Natural killer cell (primary cell): ENCODE measurements around the gene MEPE. TPM values are rescaled to one million over a fixed set of nuclear protein-coding genes. Genes with fewer than 3 reads are reported as not detected.

ENCODE experiments used
- ATAC-seq, 3 donors: fragments of 150-1000 bp in 2 of 3; fragments of 200-7000 bp in 1 of 3; cut with Tn5 transposase; 1 replicate in 1 of 3; 2 replicates in 2 of 3; pipeline ENCODE4 v1.10.0; 2021; ENCODE audit warnings: mild to moderate bottlenecking in 2 of 3, moderate library complexity in 2 of 3
- DNase-seq, 2 donors: peaks; one replicate each; pipeline versions ENCODE4 v3.0.0 to v3.0.0-alpha.2; 2013 to 2021; ENCODE audit warnings: mixed read lengths in 1 of 2
- H3K27ac ChIP-seq: one replicate; pipeline ENCODE4 v1.5.1; 2013; ENCODE audit warnings: mild to moderate bottlenecking, low read length
- H3K27me3 ChIP-seq: one replicate; pipeline ENCODE4 v1.6.1; 2013; ENCODE audit warnings: low read length; ENCODE audit not compliant: control insufficient read depth, insufficient read depth
- H3K36me3 ChIP-seq: one replicate; pipeline ENCODE4 v1.6.1; 2013; ENCODE audit warnings: low read length; ENCODE audit not compliant: control insufficient read depth, insufficient read depth
- H3K4me1 ChIP-seq: one replicate; pipeline ENCODE4 v1.6.1; 2013; ENCODE audit warnings: low read length; ENCODE audit not compliant: control insufficient read depth, insufficient read depth
- H3K4me3 ChIP-seq: one replicate; pipeline ENCODE4 v1.5.1; 2013; ENCODE audit warnings: low read length
- H3K9me3 ChIP-seq: one replicate; pipeline ENCODE4 v1.6.1; 2013; ENCODE audit warnings: low read length; ENCODE audit not compliant: control insufficient read depth, insufficient read depth
- H3K27ac Mint-ChIP-seq, 2 donors: one replicate each; pipeline ENCODE4 v1.8.0; 2022; ENCODE audit warnings: mild to moderate bottlenecking in 2 of 2, mixed read lengths in 2 of 2, moderate library complexity in 1 of 2
- H3K27me3 Mint-ChIP-seq, 2 donors: one replicate each; pipeline ENCODE4 v1.8.0; 2022; ENCODE audit warnings: low read depth in 2 of 2, mixed read lengths in 2 of 2
- H3K36me3 Mint-ChIP-seq: one replicate; pipeline ENCODE4 v1.8.0; 2022; ENCODE audit warnings: mixed read lengths
- H3K4me1 Mint-ChIP-seq, 2 donors: one replicate each; pipeline ENCODE4 v1.8.0; 2022; ENCODE audit warnings: mixed read lengths in 2 of 2
- H3K4me3 Mint-ChIP-seq: one replicate; pipeline ENCODE4 v1.8.0; 2022; ENCODE audit warnings: mild to moderate bottlenecking, moderate library complexity, mixed read lengths
- H3K9me3 Mint-ChIP-seq, 2 donors: one replicate each; pipeline ENCODE4 v1.8.0; 2022; ENCODE audit warnings: mixed read lengths in 2 of 2
- WGBS: methylation state at CpG from one replicate; pipeline ENCODE4 v1.1.7; 2013; ENCODE audit warnings: missing lambda C conversion rate; ENCODE audit not compliant: insufficient coverage; 5-methylcytosine and 5-hydroxymethylcytosine counted together
- intact Hi-C: fragments of 100-400 bp; cut with micrococcal nuclease; formaldehyde crosslinking; loops from one replicate; pipeline ENCODE4 v1.14.2; 2022
- total RNA-seq, 4 donors: library from RNA; stranded (reverse); fragments of 120-200 nt in 1 of 4; gene quantifications; one replicate each; pipeline versions ENCODE4 v1.2.3 to v1.2.4, GENCODE V29; 2013 to 2022
- TF ChIP-seq, protein P1 (sequence below): fragments of 200-600 bp; IDR thresholded peaks from one replicate; pipeline ENCODE4 v1.8.0; 2022; ENCODE audit warnings: antibody characterized with exemption

Gene MEPE
- total RNA-seq, 3 donors from 2014 or later (not counting 1 experiment from before 2014, with no cell fraction given), result not detected

DNA sequence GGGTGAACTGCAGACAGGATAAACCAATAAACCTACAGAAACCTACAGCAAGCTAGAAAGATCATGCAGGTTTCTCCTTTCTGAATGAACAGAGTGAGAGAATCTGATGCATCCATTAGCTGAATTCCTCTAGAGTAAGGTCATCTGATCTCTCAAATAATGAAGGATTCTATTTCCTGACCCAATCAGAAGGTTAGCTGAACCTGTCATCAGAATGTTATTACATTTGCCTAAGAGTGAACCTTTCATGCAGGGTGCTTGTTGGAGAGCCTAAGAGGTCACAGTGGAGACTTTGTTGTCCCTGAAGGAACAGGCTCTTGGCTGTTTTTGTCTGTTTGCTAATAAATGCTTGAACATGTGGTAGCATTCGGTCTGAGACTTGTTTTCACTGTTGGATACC lies 24.0 kb downstream of the MEPE start:
- H3K27ac ChIP-seq, result no peak overlapping the region
- peaks cover 2% of the 10 kb centered on the region for H3K4me1 ChIP-seq
- H3K4me1 Mint-ChIP-seq, result peaks cover 0 to 14% of the 10 kb centered on the region in 2 donors
- H3K27me3 Mint-ChIP-seq, result peaks cover 8 to 14% of the 10 kb centered on the region in 2 donors
- ATAC-seq (no peak), DNase-seq (no peak)
- TF ChIP-seq, protein P1, sequence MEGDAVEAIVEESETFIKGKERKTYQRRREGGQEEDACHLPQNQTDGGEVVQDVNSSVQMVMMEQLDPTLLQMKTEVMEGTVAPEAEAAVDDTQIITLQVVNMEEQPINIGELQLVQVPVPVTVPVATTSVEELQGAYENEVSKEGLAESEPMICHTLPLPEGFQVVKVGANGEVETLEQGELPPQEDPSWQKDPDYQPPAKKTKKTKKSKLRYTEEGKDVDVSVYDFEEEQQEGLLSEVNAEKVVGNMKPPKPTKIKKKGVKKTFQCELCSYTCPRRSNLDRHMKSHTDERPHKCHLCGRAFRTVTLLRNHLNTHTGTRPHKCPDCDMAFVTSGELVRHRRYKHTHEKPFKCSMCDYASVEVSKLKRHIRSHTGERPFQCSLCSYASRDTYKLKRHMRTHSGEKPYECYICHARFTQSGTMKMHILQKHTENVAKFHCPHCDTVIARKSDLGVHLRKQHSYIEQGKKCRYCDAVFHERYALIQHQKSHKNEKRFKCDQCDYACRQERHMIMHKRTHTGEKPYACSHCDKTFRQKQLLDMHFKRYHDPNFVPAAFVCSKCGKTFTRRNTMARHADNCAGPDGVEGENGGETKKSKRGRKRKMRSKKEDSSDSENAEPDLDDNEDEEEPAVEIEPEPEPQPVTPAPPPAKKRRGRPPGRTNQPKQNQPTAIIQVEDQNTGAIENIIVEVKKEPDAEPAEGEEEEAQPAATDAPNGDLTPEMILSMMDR, result no peak
- intact Hi-C loops, result no loop called here
- H3K4me3 Mint-ChIP-seq, result no peak overlapping the region
- H3K9me3 ChIP-seq, result no peaks in the 10 kb centered on the region
- no peaks in the 10 kb centered on the region for H3K9me3 Mint-ChIP-seq
- no peaks in the 10 kb centered on the region for H3K36me3 Mint-ChIP-seq
- no peaks in the 10 kb centered on the region for H3K36me3 ChIP-seq
- 47% methylated on average over 1 of the region's 1 CpG for WGBS
- no peaks in the 10 kb centered on the region for H3K27me3 ChIP-seq
- H3K4me3 ChIP-seq, result no peak overlapping the region
- no peak overlapping the region for H3K27ac Mint-ChIP-seq

DNA sequence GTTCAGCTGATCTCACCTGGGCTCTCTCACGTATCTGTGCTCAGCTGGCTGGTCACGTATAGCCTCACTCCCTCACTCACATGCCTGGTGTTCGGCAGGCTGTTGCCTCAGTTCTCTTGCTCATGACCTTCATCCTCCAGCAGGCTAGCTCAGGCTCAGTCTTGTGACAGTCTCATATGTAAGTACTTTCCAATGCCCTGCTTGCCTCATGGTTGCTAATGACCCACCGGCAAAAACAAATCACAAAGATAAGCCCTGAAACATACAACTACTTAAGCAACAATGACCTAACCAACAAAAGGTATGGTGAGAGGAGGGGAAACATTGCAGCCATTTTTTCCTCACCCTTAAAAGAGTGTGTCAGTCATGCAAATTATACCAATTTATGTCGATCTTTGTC lies 25.0 kb downstream of the MEPE start:
- 83% methylated on average over 3 of the region's 5 CpGs for WGBS
- Mint-ChIP-seq H3K36me3 (no peaks in the 10 kb centered on the region), H3K9me3 (no peaks in the 10 kb centered on the region), H3K27ac (no peak overlapping the region), H3K4me1 (peaks cover 0 to 14% of the 10 kb centered on the region in 2 donors), H3K4me3 (no peak overlapping the region), H3K27me3 (peaks cover 8 to 14% of the 10 kb centered on the region in 2 donors)
- TF ChIP-seq, protein P1, result no peak
- Histone ChIP-seq H3K4me3 (no peak overlapping the region), H3K9me3 (no peaks in the 10 kb centered on the region), H3K27me3 (no peaks in the 10 kb centered on the region), H3K36me3 (no peaks in the 10 kb centered on the region), H3K27ac (no peak overlapping the region), H3K4me1 (peaks cover 2% of the 10 kb centered on the region)
- DNase-seq (no peak), ATAC-seq (no peak)
- intact Hi-C loops, result no loop called here

DNA sequence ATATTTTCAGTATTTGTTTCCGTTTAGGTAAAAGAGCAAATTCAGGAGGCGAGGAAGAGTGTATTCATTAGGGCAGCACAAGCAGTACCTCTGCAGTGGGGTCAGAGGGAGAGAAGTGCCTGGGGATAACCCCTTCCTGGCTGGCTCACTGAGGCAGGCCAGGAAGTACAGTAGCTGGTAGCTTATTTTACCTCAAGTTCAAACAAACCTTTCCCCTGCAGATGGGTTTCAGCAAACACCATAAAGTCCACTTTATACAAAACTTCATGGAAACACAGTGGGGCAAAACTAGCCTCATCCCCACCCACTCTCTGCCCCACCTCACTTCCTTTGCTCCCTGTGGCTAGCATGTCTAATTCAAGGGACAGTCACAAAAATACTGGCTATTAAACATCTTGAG lies 29.5 kb downstream of the MEPE start:
- Mint-ChIP-seq H3K27ac (no peak overlapping the region), H3K9me3 (no peaks in the 10 kb centered on the region), H3K4me1 (no peaks in the 10 kb centered on the region), H3K36me3 (no peaks in the 10 kb centered on the region), H3K4me3 (no peak overlapping the region), H3K27me3 (peaks cover 17 to 20% of the 10 kb centered on the region in 2 donors)
- TF ChIP-seq, protein P1, result no peak
- WGBS, result 94% methylated on average over 2 of the region's 2 CpGs
- H3K36me3 ChIP-seq, result no peaks in the 10 kb centered on the region
- H3K27ac ChIP-seq, result no peak overlapping the region
- H3K4me1 ChIP-seq, result no peaks in the 10 kb centered on the region
- H3K9me3 ChIP-seq, result no peaks in the 10 kb centered on the region
- ATAC-seq (no peak), DNase-seq (no peak)
- no peaks in the 10 kb centered on the region for H3K27me3 ChIP-seq
- intact Hi-C loops, result no loop called here
- H3K4me3 ChIP-seq, result no peak overlapping the region

DNA sequence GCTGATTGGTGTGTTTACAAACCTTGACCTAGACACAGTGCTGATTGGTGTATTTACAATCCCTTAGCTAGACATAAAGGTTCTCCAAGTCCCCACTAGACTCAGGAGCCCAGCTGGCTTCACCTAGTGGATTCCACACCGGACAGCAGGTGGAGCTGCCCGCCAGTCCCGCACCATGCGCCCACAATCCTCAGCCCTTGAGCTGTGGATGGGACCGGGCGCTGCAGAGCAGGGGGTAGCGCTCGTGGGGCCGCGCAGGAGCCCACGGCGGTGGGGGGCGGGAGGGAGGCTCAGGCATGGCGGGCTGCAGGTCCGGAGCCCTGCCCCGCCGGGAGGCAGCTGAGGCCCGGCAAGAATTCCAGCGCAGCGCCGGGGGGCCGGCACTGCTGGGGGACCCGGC lies 30.7 kb downstream of the MEPE start:
- H3K36me3 ChIP-seq, result no peaks in the 10 kb centered on the region
- ATAC-seq (no peak), DNase-seq (no peak)
- H3K27ac ChIP-seq, result no peak overlapping the region
- H3K4me3 Mint-ChIP-seq, result no peak overlapping the region
- peaks cover 18 to 21% of the 10 kb centered on the region in 2 donors for H3K27me3 Mint-ChIP-seq
- no peaks in the 10 kb centered on the region for H3K36me3 Mint-ChIP-seq
- intact Hi-C loops, result no loop called here
- H3K27me3 ChIP-seq, result no peaks in the 10 kb centered on the region
- H3K4me3 ChIP-seq, result no peak overlapping the region
- TF ChIP-seq, protein P1, result no peak
- H3K9me3 ChIP-seq, result no peaks in the 10 kb centered on the region
- no peaks in the 10 kb centered on the region for H3K4me1 ChIP-seq
- WGBS, result 93% methylated on average over 23 of the region's 23 CpGs
- no peak overlapping the region for H3K27ac Mint-ChIP-seq
- H3K4me1 Mint-ChIP-seq, result no peaks in the 10 kb centered on the region
- H3K9me3 Mint-ChIP-seq, result no peaks in the 10 kb centered on the region
